ENCODE measurements around the gene VEGFC.

The VEGFC gene

DNA sequence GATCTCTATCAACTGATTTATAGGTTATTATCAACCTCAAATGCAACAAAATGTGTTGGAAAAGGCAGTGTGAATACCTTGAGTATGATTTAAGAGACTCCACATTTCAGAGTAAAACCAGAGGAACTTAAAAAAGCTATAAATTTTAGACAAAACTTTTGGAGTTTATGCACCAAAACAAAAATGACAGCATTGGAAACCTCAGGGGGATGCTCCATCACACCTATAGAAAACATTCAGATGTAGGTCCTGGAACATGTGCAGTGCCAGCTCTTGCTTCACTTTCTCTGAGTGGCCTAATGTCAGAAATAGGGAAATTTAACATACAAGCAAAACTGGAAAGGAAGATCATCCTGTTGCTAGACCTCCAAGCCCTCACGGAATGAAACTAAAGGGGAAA, 5.8 kb upstream of the VEGFC start:
- DNase-seq = no peak

GRCh38 chr4:176795441-176795840, 2.7 kb upstream of the VEGFC start:
- DNase-seq = no peak

DNA sequence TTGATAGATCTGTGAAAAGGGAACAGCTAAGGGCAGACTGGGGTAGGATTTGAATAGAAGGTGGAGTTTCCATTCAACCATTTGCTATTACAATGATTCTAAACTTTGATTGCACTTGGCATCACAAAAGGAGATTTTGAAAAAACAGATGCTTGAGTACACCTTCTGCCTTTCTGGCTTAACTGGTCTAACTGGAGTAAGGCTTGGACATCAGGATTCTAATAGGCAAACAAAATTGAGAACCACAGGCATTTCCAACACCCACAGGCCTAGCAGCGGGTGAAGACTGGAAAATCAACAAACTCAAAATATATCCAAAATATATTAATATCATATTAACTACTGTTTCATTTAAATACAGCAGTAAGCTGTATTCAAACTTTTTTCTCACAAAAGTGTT, 1.9 kb upstream of the VEGFC start:
- DNase-seq = no peak

DNA sequence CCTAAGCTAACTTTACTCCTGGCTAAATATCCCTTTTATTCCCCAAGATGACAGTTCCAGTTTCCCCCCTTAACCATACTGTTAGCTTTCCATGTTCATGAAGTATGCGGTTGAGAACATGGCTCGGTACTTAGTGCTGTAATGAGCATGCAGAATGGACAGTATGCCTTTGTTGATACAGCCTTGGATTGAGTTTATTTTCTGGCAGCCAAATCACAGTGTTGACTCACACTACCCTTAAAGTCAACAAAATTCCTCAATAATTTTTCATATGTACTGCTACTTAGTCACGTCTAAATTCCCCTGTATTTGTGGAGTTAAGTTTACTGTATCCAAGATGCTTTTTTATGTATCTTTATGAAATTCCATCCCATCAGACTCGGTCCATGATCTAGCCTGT, 1.4 kb upstream of the VEGFC start:
- DNase-seq = no peak

GRCh38 chr4:176793060-176793605, 411 bp upstream of the VEGFC start:
- DNase-seq = no peak

DNA sequence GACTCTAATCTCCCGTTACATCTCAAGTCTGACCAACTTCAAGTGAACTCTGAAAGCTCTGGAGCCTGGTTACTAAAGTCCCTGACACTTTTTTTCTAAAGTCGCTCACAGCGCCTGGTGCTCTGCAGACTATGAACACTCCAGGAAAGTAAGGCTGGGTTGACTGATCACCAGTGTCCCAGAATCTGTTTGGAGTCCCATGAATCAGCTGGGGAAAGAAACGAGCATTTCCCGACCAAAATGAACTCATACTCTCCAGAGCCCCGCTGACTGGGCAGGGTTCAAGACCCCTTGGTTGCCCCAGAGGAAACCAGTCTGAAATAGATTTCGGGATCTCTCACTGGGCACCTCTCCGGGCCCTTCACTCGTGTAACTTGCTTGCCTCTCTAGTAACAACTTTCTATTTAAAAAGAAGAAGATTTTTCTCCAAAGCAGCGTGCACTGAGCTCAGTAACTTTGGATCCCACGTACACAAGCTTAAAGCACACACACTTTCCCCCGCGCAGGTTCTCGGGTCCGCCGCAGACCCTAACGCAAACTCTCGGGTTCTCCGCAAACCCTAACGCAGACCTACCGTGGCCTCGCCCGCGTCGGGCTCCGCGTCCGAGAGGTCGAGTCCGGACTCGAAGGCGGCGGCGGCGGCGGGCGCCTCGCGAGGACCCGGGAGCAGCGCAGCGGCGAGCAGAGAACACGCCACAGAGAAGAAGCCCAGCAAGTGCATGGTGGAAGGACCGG, 964 bp downstream of the VEGFC start:
- DNase-seq = no peak

DNA sequence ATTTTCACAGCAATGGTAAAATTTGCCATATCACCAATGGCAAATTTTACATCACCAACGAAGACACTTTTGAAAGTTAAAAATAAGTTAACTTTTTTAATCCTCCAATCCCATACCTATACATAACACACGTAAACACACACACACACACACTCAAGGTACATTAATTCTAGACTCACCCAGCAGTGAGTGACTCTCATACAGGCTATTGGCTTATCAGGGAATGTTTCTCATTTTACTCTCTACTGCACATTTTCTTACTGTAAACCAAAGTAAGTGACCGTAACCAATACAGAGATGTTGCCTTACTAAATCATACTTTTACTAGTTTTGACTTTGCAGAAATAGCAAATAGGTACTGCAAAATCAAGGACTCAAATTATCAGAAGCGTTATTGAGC, 2.3 kb downstream of the VEGFC start:
- no peak for DNase-seq

GRCh38 chr4:176789955-176790354, 2.8 kb downstream of the VEGFC start:
- DNase-seq = no peak

DNA sequence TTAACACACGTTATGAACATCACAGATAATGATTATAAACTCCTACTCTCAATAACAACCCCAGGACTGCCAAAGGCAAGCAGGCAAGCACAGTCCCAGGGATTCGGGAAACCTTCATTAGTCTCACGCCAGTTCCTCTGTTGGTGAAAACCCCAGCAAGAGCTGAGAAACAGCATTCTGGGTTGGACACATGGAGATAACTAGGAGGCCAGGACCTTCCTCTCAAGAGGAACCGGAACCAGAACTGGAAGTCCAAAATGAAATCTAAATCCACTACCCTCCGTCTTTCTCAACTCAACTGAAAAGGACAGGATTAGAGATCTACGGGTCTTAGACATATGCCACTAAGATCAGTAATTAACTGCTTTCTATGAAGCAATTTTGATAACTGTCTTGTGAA, 3.8 kb downstream of the VEGFC start:
- no peak for DNase-seq

GRCh38 chr4:176788248-176788647, 4.5 kb downstream of the VEGFC start:
- DNase-seq = no peak

DNA sequence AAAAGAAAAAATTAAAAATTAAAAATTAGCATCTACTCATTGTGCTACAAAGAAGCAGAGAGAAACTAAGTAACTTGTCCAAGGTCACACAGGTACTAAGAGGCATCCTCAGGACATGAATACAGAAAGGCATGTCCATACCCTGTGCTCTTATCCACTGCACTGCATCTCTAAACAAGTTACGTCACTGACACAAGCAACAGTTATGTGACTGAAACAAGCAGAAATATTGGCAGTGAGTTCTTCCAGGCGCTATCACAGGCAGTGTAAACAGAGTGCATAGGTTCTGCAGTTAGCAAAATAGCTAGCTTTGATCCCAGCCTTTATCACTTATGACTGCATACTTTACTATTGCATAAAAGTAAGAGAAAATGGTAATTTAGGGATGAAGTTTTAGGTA, 7.9 kb downstream of the VEGFC start:
- DNase-seq = no peak

DNA sequence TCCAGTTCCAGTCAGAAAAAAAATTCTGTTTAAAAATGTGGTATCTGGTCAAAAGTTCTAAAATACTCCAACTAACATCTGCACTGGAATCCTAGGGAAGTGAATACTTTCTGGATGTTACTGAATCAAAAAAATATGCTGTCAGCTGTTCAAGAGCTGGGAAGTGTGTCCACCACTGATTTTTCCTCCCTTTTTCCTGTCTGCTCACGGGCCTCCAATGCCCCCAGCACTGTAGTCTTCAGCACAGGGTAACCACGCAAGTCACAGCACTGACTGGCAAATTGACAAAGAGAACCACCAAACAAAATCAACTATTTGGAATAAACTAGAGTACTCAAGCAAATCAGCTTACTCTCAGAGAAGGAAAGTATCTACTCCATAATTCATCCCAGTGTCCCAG, 9.9 kb downstream of the VEGFC start:
- DNase-seq = no peak

DNA sequence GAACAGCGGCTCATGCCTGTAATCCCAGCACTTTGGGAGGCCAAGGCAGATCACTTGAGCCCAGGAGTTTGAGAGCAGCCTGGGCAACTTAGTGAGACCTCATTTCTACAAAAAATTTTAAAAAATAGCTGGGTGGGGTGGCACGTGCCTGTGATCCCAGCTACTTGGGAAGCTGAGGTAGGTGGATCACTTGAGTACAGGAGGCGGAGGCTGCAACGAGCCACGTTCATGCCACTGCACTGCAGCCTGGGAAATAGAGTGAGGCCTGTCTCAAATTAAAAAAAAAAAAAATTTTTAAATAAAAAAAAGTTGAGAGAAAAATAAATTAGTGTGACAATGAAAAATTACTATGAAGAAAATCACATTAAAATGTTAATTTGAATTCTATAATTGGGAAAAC, 10.5 kb downstream of the VEGFC start:
- DNase-seq = no peak

GRCh38 chr4:176781739-176782100, 11.0 kb downstream of the VEGFC start:
- no peak for DNase-seq

GRCh38 chr4:176780995-176781738, 11.6 kb downstream of the VEGFC start:
- no peak for DNase-seq

GRCh38 chr4:176779421-176779820, 13.3 kb downstream of the VEGFC start:
- DNase-seq = no peak

DNA sequence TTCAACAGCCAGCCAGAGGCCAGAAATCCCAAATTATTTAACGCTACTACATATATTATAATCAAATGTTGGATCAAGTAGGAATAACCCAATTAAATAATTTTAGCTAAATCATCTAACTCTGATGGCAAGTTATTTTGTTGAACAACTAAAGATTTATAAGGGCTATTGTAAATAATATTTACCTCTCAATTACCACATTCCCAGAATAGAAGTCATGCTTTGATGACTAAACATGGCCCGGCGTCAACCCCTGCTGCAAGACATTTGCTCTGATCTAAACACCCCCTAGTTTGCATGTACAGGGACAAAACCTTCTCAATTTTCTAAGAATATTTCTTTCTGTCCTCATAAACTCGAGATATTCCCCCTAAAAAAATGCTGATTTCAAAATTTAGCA, 14.2 kb downstream of the VEGFC start:
- no peak for DNase-seq

- DNase-seq = no peak
Measured at GRCh38 chr4:176778063-176778462, 14.7 kb downstream of the VEGFC start.

DNA sequence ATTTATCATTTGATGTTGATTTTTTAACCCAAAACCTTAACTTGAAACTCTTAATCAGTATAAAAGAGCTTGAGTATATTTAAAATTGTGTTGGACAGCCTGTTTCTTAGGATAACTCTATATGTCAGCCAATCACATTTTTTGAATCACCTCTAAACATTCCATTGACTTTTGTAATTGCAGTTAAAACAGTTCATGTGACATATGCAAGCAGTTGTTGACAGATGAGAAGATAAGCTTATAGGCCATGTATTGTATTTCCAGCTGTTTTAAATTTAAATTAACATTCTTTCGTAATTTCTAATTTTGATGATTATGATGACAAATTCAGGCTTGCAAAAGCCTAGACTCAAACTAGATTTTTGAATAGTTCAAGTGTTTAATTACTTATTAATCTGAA, 17.4 kb downstream of the VEGFC start:
- no peak for DNase-seq

DNA sequence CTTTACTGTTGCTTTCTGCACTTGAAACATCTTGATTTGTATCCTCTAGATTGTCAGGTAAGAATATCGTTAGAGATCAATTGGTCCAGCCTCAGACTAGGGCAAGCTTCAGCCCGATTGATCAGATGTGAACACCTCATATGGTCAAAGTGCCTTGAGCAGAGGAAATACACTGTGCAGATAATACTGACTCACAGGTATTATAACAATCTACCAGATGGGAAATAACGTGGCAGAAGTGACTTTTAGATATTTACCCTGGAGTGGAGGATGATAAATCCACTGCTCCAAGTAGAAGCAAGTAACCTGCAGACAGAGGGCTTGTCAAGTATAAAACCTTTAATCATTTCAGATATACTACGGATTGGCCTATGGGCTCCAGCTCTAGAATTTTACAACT, 17.9 kb downstream of the VEGFC start:
- DNase-seq = no peak

DNA sequence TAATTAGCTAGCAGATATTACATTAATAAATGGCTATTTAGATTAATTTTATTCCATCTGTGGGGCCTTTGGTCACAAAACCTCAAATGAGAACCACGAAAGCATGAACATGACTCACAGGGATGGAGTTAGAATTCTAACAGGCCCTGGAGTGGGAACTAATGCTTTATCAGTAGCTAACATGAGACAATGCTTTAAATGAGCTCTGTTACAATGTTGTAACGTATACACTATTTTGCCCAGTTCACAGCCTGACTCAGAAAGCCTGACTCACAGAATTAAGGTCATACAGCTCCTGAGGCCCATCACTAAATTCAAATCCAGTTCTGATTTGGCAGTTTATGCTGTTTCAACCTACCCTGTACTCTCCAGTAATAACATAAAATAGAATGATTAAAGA, 23.2 kb downstream of the VEGFC start:
- no peak for DNase-seq

DNA sequence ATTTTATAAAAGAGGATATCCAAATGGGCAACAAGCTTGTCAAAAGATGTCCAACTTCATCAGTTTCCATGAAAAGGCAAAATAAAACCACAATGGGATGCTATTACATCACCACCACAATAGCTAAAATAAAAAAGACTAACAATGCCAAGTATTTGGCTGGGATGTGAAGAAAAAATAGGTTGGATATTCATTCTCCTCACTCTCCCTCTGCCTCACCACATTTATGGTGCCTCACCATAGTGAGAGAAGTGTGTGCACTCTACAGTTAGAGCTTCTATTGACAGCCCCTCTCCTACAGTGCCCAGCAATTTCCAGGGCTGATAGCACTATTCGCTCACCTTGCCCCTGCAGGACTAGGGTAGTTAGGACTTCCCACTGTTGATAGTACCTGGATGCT, 25.5 kb downstream of the VEGFC start:
- no peak for DNase-seq

DNA sequence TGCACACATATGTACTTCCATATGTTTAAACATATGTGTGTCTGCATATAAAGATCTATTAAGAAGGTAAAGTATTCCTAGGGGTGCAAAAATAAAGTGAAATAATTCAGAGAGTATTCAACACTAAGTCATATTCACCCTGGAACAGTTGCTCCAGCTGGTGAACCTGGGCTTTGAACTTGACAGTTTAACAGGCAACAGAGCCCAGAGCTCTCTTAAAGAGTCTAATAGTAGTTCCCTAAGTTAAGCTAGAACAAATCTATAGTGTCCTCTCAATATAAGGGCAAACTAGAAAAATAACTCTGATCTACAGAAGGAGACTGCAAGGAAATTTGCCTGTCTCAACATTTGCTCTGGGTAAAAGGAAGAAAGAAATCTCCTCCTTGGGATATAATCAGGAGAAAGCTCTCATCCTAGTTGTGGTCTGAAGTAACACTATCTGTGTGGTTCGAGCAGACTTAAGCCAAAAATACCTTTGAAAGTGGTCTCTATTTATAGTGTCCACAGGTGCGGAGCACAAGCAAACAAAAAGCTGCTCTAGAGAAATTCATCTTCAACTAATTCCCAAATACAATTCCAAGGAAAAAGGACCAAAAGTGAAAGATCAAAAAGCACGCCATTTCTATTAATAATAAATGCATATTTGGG, 29.9 kb downstream of the VEGFC start:
- DNase-seq = no peak

- no peak for DNase-seq
Measured at GRCh38 chr4:176761872-176762271, 30.9 kb downstream of the VEGFC start.

Measured in activated CD8-positive, alpha-beta memory T cell treated with anti-CD3 and anti-CD28 coated beads for 24 hours (primary cell).